Camera-type eye (tissue), 1 donor: Measurements from ENCODE around the gene GAS2. TPM values are rescaled to one million over a fixed set of nuclear protein-coding genes. Genes with fewer than 3 reads are reported as not detected.

Experiments
- total RNA-seq: library from RNA; depleted of rRNA; stranded (reverse); fragments of >200 nt; gene quantifications from one replicate; pipeline ENCODE4 v1.2.3, GENCODE V29; 2014

Gene GAS2
- total RNA-seq = 60.0 TPM

DNA sequence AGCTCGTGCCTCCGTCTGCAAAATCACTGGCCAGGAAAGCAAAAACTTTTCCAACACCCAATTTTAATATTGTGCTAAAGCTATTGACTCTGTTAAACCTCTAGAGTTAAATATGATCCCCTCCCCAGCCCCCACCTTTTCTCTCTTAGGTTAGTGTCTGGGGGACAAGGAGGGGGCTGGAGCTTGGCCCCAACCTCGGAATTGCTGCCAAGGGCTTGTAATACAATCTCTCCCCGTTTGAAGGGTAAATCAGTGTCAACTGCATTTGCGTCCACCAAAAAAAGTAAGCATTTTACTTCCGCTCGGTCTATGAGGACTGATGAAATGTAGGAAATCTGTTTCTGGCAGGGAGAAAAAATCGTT lies at the start of gene GAS2:
Gene GAS2, plus strand, starts transcription at position 287 of the 363 bp plus-strand sequence. CDS start 8,259 bp downstream, outside the sequence.

DNA sequence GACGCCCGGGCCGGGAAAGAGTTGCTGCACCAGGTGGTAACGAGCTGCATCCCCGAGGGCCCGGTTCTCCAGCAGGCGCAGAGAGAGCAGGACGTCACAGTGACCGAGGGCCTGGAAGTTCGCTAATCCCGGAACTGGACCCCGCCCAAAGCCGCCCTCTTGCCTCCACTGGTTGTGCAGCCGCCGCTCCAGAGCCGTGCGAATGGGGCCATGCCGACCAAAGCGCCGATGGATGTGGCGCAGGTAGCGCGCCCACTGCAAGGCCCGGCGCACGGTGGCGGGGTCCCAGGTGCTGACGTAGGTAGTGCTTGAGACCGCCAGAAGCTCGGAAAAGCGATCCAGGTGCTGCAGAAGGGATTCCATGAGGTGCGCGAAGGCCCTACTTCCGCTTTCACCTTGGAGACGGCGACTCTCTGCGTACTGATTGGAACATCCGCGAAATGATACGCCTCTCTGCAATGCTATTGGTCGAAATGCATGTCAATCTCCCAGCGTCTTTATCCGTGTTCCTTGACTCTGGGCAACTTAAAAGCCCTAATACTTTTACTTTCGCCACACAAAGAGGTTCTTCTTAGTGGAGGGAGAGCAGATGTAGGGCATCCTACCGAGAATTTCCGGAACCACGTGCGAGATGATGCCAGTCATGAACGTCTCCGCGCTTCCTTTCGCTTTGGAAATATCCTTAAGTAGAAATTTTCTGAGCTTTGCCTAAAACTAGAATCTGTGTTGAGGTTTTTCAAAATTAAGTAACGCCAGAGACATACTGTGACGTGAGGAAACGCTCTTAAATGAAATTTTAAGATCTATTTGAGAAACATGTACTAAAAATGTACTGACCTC lies 40.7 kb upstream of the GAS2 start, which contains the start of gene FANCF:
Gene FANCF, minus strand, starts transcription at position 376 of the 840 bp plus-strand sequence. Its CDS starts 13 bp downstream, at position 363.

DNA sequence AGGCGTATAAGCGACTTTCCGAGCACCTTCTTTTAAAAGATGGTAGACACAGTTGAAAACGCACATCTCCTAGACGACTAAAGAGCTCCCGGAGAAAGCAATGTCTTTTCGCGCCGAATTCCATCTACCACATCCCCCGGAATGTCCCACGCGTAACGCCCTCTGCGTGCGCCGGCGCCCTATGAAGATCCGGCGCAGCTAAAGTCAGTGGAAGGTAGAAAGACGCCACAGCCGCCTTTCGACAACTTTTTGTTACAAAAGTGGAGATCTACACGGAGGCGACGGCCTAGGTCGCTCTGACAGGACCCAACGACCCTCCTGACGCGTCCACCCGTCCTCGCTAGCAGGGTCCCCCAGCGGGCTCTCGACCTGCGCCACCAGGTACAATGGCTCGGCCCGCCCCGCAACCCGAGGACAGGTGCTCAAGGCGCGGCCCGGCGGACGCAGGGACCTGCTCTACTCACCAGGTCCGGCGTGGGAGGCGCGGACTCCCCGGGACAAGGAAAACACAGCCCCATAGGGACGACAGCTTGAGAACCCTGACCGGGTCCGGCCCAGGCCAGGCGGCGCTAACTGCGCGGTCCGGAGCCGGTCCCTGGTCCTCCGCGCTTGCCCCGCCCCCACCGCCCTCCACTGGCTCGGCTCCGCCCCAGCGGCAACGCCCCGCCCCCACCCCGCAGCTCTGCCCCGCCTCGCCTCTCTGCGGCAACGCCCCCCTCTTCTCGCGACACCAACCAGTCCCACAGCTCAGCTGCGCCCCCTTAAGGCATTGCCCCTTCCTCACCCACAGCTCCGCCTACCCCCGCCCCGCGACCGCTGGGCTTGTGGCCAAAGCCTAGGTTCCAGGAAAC lies 163.0 kb downstream of the GAS2 start, which contains the start of gene SVIP:
Gene SVIP, minus strand, starts transcription at position 571 of the 851 bp plus-strand sequence. Its CDS starts 53 bp downstream, at position 518.

DNA sequence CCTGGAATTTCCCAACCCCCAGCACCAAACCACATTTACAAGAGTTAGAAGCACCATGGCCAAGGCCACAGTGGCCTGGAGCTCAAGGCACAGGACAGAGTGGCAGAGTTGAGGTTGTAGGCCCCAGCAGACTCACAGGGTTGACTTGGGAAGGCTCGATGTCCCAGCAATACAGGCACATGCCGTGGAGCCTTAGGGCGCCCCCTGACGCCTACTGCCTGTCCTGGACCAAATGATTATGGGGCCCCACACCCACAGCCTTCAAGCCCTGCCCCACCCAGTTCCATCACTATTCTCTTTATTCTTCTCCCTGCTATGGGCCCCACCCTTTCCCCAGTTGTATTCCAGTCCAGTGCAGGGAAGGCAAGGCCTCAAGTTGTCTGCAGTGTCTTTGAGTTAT lies 193.8 kb downstream of the GAS2 start, which contains the start of gene CCDC179:
Gene CCDC179, minus strand, starts transcription at position 234 of the 400 bp plus-strand sequence. Its CDS starts 53 bp downstream, at position 181.

Other genes starting within 250 kb of the GAS2 start
- 21.4 TPM for gene FANCF, start 40.8 kb upstream of the GAS2 start, total RNA-seq
- gene SVIP, start 163.2 kb downstream of the GAS2 start, total RNA-seq = 13.6 TPM
- not detected for gene CCDC179, start 193.9 kb downstream of the GAS2 start, total RNA-seq